Adrenal gland (tissue), 5 donors: Measurements from ENCODE around the gene USP49.

Experiments
- CTCF ChIP-seq, 6 experiments: fragments of 450-650 bp in 4 of 6; fragments of 200-600 bp in 2 of 6; sonication (generic) in 1 of 6; IDR thresholded peaks; 1 replicate in 5 of 6; 2 replicates in 1 of 6; pipeline versions ENCODE4 v1.5.1 to v1.8.0; 2016 to 2021; ENCODE audit warnings: antibody characterized with exemption in 6 of 6, mild to moderate bottlenecking in 2 of 6, moderate library complexity in 1 of 6
- POLR2A ChIP-seq, 2 donors: fragments of 450-650 bp; IDR thresholded peaks; one replicate each; pipeline ENCODE4 v1.6.1; 2017; ENCODE audit warnings: antibody characterized with exemption in 2 of 2, mild to moderate bottlenecking in 2 of 2, moderate library complexity in 1 of 2
- donor health status: DM: no; HTN: no; CAD: no.

DNA sequence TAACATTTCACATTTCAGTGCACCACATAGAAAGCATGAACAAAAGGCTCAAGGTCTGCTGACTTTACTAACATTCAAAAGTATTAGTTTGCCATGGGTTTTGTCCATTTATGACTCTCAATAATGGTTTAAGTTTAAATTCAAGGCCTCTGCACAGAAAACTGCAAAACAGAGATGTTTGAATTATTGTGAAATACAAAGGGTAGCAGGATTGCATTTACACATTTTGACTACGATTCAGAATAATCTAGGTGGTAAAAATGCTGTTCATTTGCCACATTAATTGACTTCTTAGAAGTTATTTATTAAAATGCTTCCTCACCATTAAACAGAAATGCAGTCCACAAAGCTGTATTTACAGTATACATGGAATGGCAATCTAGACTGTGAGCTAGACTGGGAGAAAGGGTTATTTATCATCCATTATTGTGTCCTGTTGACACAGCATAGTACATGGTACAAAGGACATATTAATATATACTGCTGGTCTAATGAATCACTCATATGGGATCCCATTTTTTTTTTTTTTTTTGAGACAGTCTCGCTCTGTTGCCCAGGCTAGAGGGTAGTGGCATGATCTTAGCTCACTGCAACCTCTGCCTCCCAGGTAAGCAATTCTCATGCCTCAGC, 18.0 kb downstream of the USP49 start:
- TF ChIP-seq POLR2A (IDR thresholded peaks at IDR 0.05) (no peak), CTCF (IDR thresholded peaks at IDR 0.05) (no peak)
